Progenitor cell of endocrine pancreas (in vitro differentiated cells): Measurements from ENCODE around the gene IL4. TPM values are rescaled to one million over a fixed set of nuclear protein-coding genes. Genes with fewer than 3 reads are reported as not detected.

Experiments
- DNase-seq: peaks from one replicate; pipeline ENCODE4 v3.0.0; 2021; ENCODE audit warnings: low spot score; ENCODE audit not compliant: unreplicated experiment
- H3K27ac Mint-ChIP-seq: 2 replicates; pipeline ENCODE4 v1.8.0; 2021; ENCODE audit warnings: mild to moderate bottlenecking, moderate library complexity, mixed read lengths
- H3K27me3 Mint-ChIP-seq: 2 replicates; pipeline ENCODE4 v1.8.0; 2021; ENCODE audit warnings: mixed read lengths
- H3K36me3 Mint-ChIP-seq: 2 replicates; pipeline ENCODE4 v1.8.0; 2022; ENCODE audit warnings: mixed read lengths; ENCODE audit not compliant: insufficient read depth
- H3K4me1 Mint-ChIP-seq: 2 replicates; pipeline ENCODE4 v1.8.0; 2021; ENCODE audit warnings: low read depth, mixed read lengths
- H3K4me3 Mint-ChIP-seq: 2 replicates; pipeline ENCODE4 v1.8.0; 2021; ENCODE audit warnings: low read depth, mild to moderate bottlenecking, moderate library complexity, mixed read lengths
- H3K9me3 Mint-ChIP-seq: 2 replicates; pipeline ENCODE4 v1.8.0; 2021; ENCODE audit warnings: low read depth, mixed read lengths
- total RNA-seq: library from RNA; stranded (reverse); gene quantifications from 2 replicates; pipeline ENCODE4 v1.2.1, GENCODE V29; 2021
- TF ChIP-seq, protein P1 (sequence below): fragments of 200-600 bp; sonication (generic); IDR thresholded peaks from one replicate; pipeline ENCODE4 v1.5.0; 2021; ENCODE audit warnings: antibody characterized with exemption, mild to moderate bottlenecking; ENCODE audit not compliant: unreplicated experiment

The IL4 gene
- total RNA-seq, 1 donor from 2014 or later = not detected

DNA sequence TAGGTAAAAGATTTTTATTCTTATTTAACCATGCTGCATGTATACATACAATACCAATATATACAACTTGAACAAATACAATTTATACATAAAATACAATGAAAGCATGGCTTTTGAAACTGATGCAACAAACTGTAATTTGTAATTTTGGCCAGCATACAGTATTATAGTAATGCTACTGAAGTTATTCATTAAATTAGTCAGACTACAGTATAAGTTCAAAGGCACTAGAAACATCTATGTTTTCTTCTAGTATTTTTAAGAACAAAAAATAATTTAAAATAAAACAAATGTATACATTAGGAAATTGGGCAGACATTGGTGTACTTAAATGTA is 18.8 kb downstream of the IL4 start:
- no peaks in the 10 kb centered on the region for H3K27me3 Mint-ChIP-seq
- TF ChIP-seq, protein P1, sequence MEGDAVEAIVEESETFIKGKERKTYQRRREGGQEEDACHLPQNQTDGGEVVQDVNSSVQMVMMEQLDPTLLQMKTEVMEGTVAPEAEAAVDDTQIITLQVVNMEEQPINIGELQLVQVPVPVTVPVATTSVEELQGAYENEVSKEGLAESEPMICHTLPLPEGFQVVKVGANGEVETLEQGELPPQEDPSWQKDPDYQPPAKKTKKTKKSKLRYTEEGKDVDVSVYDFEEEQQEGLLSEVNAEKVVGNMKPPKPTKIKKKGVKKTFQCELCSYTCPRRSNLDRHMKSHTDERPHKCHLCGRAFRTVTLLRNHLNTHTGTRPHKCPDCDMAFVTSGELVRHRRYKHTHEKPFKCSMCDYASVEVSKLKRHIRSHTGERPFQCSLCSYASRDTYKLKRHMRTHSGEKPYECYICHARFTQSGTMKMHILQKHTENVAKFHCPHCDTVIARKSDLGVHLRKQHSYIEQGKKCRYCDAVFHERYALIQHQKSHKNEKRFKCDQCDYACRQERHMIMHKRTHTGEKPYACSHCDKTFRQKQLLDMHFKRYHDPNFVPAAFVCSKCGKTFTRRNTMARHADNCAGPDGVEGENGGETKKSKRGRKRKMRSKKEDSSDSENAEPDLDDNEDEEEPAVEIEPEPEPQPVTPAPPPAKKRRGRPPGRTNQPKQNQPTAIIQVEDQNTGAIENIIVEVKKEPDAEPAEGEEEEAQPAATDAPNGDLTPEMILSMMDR = no peak
- H3K9me3 Mint-ChIP-seq = peaks cover 3% of the 10 kb centered on the region
- no peak overlapping the region for H3K4me3 Mint-ChIP-seq
- peaks cover 6% of the 10 kb centered on the region for H3K36me3 Mint-ChIP-seq
- DNase-seq = no peak
- no peaks in the 10 kb centered on the region for H3K4me1 Mint-ChIP-seq
- no peak overlapping the region for H3K27ac Mint-ChIP-seq

DNA sequence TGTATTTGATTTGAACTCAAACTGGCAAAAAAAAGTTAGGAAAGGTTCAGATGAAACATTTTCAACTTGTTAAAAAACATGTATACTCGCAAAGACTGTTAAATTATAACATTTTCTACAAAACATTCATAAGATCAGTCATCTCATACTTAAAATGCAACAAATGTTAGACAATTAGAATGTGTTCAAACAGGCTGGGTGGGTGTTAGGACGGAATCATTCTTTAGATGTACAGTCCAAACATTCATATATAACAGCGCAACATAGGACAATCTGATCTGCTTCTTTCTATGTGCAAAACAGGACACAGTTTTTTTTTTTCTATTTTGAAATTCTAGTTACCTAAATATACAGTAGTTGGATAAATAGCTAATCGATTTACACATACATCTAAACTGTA is 22.2 kb downstream of the IL4 start:
- TF ChIP-seq, protein P1 = no peak
- Mint-ChIP-seq H3K4me3 (no peak overlapping the region), H3K4me1 (peaks cover 7% of the 10 kb centered on the region), H3K27me3 (no peaks in the 10 kb centered on the region), H3K27ac (no peak overlapping the region), H3K9me3 (peaks cover 3% of the 10 kb centered on the region), H3K36me3 (peaks cover 26% of the 10 kb centered on the region)
- DNase-seq = no peak

DNA sequence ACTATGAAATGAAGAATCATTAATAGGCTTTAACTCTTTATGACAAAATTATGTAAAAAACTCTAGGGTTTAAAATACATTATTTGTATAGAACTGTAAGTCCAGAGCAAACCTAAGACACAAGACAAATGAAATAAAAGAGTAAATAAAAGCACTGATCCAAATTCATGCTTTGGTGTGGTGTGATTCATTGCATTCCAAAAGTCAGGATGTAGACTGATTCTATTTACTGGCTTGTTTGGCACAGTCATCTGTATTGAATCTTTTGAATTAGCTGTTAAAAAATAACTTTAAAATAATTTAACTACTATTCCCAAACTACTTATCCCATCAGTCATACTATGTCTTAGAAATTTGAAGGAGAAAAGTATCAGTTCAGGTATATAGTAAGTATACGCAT is 31.1 kb downstream of the IL4 start:
- Mint-ChIP-seq H3K4me3 (no peak overlapping the region), H3K27ac (no peak overlapping the region), H3K4me1 (peaks cover 6% of the 10 kb centered on the region), H3K27me3 (no peaks in the 10 kb centered on the region), H3K36me3 (peaks cover 23% of the 10 kb centered on the region), H3K9me3 (no peaks in the 10 kb centered on the region)
- DNase-seq = no peak
- TF ChIP-seq, protein P1 = no peak

DNA sequence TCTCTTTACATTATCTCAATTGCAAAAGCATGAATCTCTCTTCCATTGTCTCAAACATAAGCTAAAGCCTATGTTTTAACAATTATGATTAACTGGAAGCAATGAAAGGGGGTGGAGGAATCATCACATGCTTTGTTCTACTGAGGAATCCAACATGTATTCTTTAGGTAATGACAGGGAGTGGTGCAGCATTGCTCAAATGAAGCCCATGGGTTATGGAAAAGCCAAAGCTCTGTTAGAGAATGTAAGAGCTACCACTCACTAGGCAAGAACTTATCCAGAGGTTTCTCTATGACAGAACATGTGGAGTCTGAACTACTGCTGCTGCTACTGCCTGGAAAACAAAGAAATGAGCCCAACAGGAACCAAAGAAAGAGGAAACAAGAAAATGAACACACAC is 34.9 kb downstream of the IL4 start:
- Mint-ChIP-seq H3K4me1 (no peaks in the 10 kb centered on the region), H3K27me3 (no peaks in the 10 kb centered on the region), H3K9me3 (no peaks in the 10 kb centered on the region), H3K27ac (no peak overlapping the region), H3K4me3 (no peak overlapping the region), H3K36me3 (peaks cover 5% of the 10 kb centered on the region)
- DNase-seq = no peak
- TF ChIP-seq, protein P1 = no peak

DNA sequence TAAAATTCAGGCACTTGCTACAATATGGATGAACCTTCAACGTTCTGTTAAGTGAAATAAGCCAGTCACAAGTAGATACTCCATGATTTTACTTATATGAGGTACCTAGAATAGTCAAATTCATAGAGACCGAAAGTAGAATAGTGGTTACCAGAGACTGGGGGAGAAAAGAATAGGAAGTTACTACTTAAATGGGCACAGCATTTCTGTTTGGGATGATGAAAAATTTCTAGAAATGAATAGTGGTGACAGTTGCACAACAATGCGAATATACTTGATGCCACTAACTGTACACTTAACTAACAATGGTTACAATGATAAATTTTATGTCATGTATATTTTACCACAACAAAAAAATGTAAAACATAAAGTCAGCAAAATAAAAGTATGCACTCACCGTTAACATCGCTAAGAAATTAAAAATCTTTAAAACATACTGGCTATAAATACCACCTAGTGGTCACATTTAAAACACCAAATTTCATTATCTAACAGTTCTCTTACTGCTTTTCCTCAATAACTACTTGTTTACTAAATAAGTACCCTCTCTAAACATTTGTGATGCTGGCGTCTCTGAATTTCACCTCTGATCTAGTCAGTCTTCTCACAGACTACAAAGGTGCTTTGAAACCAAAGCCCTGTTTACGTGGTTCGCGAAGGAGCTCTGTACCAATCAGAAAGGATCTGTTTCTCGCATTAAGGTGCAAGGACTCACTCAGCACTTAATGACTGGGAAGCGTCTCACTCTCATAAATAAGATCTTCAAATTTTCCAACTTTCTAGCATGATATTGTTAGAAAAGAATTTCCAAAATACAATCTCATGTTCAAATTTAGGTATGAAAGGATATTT is 40.9 kb downstream of the IL4 start:
- no peaks in the 10 kb centered on the region for H3K4me1 Mint-ChIP-seq
- DNase-seq = no peak
- peaks cover 9% of the 10 kb centered on the region for H3K36me3 Mint-ChIP-seq
- no peaks in the 10 kb centered on the region for H3K27me3 Mint-ChIP-seq
- no peaks in the 10 kb centered on the region for H3K9me3 Mint-ChIP-seq
- TF ChIP-seq, protein P1 = peak; percentile 45
- H3K4me3 Mint-ChIP-seq = no peak overlapping the region
- H3K27ac Mint-ChIP-seq = no peak overlapping the region
